ENCODE results near the gene PLK5.
A peak's percentile ranks its signal among the peaks of the same experiment; 100 is the strongest.

PLK5 gene

DNA sequence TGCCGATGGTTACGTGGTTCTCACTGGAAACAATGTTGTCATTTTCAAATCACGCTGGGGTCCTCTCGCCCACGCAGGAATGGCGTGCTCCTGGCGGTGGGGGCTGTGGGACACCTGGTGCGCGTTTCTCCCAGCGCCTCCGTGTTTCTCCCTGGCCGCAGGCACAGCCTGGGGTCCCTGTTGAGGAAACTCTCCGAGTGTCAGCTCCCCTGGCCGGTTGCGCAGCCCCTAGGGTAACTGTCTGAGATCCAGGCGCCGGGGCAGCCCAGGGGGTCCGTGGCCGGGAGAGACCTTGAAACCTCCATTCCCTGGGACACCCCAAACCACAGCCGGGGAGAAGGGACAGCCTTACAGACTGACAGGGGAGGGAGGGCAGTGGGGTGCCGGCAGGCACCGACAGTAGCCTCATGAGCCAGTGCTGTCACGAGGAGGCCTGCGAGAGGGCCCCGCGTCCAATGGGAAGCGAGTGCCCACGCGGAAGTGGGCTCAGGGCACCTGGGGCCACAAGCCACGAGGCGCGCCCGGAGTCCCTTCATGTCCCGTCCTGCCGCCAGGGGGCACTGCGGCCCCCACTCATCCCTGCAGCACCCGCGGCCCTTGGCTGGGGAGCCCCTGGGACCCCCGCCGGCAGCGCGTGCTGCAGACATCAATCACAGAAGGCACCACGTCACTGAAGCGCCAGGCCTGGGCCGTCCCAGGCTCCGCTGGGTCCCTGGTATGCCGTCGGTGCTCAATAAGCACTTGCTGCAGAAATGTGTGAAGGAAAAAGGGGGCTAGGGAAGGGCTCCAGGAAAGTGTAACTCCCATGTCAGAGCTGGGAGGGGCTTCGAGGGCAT, 20.6 kb upstream of the PLK5 start:
- Histone ChIP-seq H3K4me3 (ENCODE audit: low read depth, low read length) (peak overlapping the region; percentile 43), H3K36me3 (no peaks in the 10 kb centered on the region), H3K4me1 (peaks cover under 1% of the 10 kb centered on the region; the same call in 1 of the 2 replicates), H3K9me3 (no peaks in the 10 kb centered on the region; the same call in 1 of the 2 replicates), H3K27me3 (peaks cover 4% of the 10 kb centered on the region)
- peak; percentile 75 for DNase-seq
- TF ChIP-seq, protein P1, sequence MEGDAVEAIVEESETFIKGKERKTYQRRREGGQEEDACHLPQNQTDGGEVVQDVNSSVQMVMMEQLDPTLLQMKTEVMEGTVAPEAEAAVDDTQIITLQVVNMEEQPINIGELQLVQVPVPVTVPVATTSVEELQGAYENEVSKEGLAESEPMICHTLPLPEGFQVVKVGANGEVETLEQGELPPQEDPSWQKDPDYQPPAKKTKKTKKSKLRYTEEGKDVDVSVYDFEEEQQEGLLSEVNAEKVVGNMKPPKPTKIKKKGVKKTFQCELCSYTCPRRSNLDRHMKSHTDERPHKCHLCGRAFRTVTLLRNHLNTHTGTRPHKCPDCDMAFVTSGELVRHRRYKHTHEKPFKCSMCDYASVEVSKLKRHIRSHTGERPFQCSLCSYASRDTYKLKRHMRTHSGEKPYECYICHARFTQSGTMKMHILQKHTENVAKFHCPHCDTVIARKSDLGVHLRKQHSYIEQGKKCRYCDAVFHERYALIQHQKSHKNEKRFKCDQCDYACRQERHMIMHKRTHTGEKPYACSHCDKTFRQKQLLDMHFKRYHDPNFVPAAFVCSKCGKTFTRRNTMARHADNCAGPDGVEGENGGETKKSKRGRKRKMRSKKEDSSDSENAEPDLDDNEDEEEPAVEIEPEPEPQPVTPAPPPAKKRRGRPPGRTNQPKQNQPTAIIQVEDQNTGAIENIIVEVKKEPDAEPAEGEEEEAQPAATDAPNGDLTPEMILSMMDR (IDR thresholded peaks at IDR 0.05; ENCODE audit: low read depth, low read length) = peak; percentile 63

DNA sequence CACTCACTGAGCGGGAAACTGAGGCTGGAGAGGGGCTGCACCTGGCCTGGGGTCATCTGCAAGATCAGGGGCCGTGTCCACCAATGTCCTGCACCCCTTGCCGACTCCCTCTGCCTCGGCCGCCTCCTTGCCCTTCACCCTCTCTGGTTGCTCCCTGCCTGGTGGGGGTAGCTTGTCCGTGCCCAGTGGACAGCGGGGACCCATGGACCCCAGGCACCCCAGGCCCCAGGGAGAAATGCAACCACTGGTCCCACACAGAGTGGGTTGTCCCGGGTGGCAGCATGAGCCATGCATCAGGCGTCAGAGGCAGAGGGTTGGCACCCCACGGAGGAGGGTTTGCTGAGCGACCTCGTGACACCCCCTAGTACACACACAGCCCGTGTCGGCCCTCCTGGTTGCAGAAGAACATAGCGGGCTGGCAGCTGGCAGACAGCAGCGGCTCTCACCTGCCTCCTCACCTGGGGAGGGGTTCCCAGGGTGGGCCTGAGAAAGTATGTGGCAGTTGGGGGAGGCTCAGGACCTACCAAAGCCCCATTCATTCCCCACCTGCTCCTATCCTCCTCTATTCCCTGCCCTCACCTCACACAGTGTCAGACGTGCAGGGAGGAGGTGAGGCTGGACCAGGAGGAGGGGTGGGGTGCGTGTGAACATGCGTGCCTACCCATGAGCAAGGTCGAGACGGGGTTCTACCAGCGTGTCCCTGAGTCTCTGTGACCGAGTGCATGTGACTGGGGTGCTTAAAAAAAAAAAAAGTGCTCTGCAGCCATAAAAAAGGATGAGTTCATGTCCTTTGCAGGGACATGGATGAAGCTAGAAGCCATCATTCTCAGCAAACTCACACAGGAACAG, 19.7 kb upstream of the PLK5 start:
- Histone ChIP-seq H3K4me3 (ENCODE audit: low read depth, low read length) (no peak overlapping the region), H3K9me3 (no peaks in the 10 kb centered on the region; the same call in 1 of the 2 replicates), H3K36me3 (no peaks in the 10 kb centered on the region), H3K27me3 (peaks cover 4% of the 10 kb centered on the region), H3K4me1 (peaks cover 3% of the 10 kb centered on the region; the same call in 1 of the 2 replicates)
- DNase-seq = no peak
- TF ChIP-seq, protein P1 (IDR thresholded peaks at IDR 0.05; ENCODE audit: low read depth, low read length) = no peak

DNA sequence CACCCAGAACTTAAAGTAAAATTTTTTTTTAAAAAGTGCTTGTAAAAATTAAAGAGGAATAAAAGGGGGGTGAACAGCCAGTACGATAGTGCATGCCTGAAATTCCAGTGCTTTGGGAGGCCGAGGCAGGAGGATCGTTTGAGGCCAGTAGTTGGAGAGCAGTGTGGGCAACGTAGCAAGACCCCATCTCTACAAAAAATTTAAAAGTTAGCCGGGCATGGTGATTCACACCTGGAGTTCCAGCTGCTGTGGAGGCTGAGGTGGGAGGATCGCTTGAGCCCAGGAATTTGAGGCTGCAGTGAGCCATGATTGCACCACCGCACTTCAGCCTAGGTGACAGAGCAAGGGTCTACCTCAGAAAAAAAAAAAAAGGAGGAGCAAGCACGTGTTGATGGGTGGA, 18.9 kb upstream of the PLK5 start:
- H3K9me3 ChIP-seq = no peaks in the 10 kb centered on the region; the same call in 1 of the 2 replicates
- DNase-seq = no peak
- H3K36me3 ChIP-seq = no peaks in the 10 kb centered on the region
- H3K4me3 ChIP-seq (ENCODE audit: low read depth, low read length) = no peak overlapping the region
- H3K4me1 ChIP-seq = peaks cover 3% of the 10 kb centered on the region; the same call in 1 of the 2 replicates
- peaks cover 8% of the 10 kb centered on the region for H3K27me3 ChIP-seq
- TF ChIP-seq, protein P1 (IDR thresholded peaks at IDR 0.05; ENCODE audit: low read depth, low read length) = no peak

DNA sequence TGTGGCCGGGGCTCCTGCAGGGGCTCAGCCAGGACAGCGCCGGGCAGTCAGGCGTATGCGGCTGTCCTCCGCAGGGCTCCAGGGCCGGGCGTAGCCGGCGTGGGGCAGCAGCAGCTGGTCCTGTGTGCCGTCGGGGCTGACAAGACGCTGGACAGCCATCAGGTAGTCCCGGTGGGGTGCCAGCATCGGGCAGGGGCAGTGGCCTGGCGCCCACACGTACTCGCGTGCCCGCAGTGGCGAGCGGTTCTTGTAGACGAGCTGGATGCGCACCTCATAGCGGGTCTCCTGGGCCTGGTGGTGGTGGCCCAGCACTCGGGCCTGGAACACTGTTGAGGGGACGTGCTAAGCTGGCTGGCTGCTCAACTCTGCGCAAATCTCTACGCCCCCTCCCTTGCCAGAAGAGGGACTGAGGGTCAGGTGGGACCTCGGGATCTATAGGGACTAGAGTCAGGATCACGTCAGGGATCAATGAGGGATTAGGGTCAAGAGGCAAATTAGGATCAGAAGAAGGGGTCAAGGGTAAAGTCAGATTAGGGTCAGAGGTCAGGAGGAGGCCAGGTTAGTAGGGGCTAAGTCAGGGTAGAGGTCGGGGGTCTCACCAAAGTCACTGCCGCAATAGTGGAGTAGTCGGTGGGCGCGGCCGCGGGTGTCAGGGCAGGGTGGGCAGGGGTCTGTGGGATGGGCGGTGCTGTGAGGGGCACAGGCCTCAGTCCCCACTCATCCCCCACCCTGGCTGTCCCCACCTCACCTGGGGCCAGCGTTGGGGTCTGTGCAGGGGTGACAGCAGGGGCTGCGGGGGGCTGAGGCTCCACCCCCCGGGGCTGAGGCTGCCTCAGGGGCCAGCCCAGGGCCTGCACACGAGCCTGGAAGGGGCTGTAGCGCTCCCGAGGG, 17.6 kb upstream of the PLK5 start:
- H3K4me1 ChIP-seq = peaks cover 3% of the 10 kb centered on the region; the same call in 1 of the 2 replicates
- DNase-seq = no peak
- H3K36me3 ChIP-seq = no peaks in the 10 kb centered on the region
- TF ChIP-seq, protein P1 (IDR thresholded peaks at IDR 0.05; ENCODE audit: low read depth, low read length) = no peak
- H3K4me3 ChIP-seq (ENCODE audit: low read depth, low read length) = no peak overlapping the region
- no peaks in the 10 kb centered on the region; the same call in 1 of the 2 replicates for H3K9me3 ChIP-seq
- H3K27me3 ChIP-seq = peaks cover 18% of the 10 kb centered on the region

DNA sequence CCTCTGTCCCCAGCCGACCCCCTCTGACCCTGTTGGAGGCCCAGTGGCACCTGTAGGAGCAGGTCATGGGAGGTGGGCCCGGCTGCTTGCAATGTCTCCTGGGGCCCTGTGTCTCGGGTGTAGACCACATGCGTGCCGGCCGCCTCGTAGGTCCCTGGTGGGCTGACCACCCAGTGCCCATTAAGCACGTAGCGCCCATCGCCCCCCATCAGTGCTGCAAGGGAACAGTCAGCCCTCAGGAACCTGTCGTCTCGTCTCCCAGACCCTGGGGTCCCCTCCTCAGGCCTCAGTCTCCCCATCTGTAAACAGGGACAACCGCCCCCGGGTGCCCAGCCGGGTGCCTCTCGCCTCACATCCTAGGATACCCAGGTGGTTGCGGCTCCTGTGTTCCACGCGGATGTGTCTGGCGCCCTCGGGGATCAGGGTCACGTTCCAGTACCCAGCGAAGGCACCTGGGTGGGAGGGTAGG, 16.7 kb upstream of the PLK5 start:
- no peak overlapping the region; the same call in 1 of the 2 replicates for H3K4me3 ChIP-seq (ENCODE audit: low read depth, low read length)
- peaks cover 28% of the 10 kb centered on the region for H3K27me3 ChIP-seq
- no peaks in the 10 kb centered on the region for H3K36me3 ChIP-seq
- peaks cover 3% of the 10 kb centered on the region; the same call in 1 of the 2 replicates for H3K4me1 ChIP-seq
- H3K9me3 ChIP-seq = no peaks in the 10 kb centered on the region; the same call in 1 of the 2 replicates
- TF ChIP-seq, protein P1 (IDR thresholded peaks at IDR 0.05; ENCODE audit: low read depth, low read length) = no peak
- DNase-seq = no peak

All from BE2C (cell line).